HepG2 (cell line): ENCODE measurements around the gene SLC22A4. TPM values are rescaled to one million over a fixed set of nuclear protein-coding genes. Genes with fewer than 3 reads are reported as not detected.

Experiments
- ATAC-seq: fragments of 200-7000 bp; cut with Tn5 transposase; 3 replicates; pipeline ENCODE4 v1.9.1; 2020; ENCODE audit warnings: mild to moderate bottlenecking, moderate library complexity
- BruUV-seq: library from RNA; stranded (reverse); fragments of 400-500 nt; replicated peaks from 2 replicates; lab custom pipeline; 2021; lab: Mats Ljungman, UMichigan
- CTCF ChIA-PET: fragments of 300-600 bp; formaldehyde crosslinking; extraction: SDS; loops from one replicate; lab custom pipeline; 2021; ENCODE audit warnings: low total read pairs, inconsistent platforms, low intra/inter-chr PET ratio; lab: Yijun Ruan, JAX
- POLR2A ChIA-PET: fragments of 350-600 bp; sonication (Branson Sonifier 250); formaldehyde crosslinking; loops from one replicate; lab custom pipeline; 2020; ENCODE audit warnings: antibody characterized with exemption, inconsistent platforms; lab: Yijun Ruan, JAX
- DNase-seq: peaks from one replicate; pipeline ENCODE4 v3.0.0-alpha.2; 2015; ENCODE audit warnings: low spot score
- FAIRE-seq: peaks from 3 replicates; lab custom pipeline; 2011; peaks lifted over from hg19 to GRCh38; lab: Jason Lieb, UNC
- H2AFZ ChIP-seq: one replicate; pipeline ENCODE4 v1.6.1; 2011; ENCODE audit warnings: low read length, inconsistent platforms
- H3K27ac ChIP-seq: fragments of 300-600 bp; 3 replicates; pipeline ENCODE4 v1.8.0; 2011; ENCODE audit warnings: mixed run types, mild to moderate bottlenecking, mixed read lengths, low read length, inconsistent platforms; ENCODE audit not compliant: insufficient read depth; ENCODE audit errors: extremely low read length
- H3K27me3 ChIP-seq, 2 experiments: fragments of 200-600 bp in 1 of 2; 2 replicates in 1 of 2; 3 replicates in 1 of 2; pipeline versions ENCODE4 v1.6.0 to v1.8.0; 2011; ENCODE audit warnings: low read length in 2 of 2, mild to moderate bottlenecking in 2 of 2, moderate library complexity in 2 of 2, inconsistent platforms in 1 of 2; ENCODE audit not compliant: insufficient read depth in 2 of 2, control insufficient read depth in 1 of 2
- H3K36me3 ChIP-seq, 2 experiments: fragments of 200-600 bp in 1 of 2; replicated peaks in 1 of 2; 2 replicates in 1 of 2; 3 replicates in 1 of 2; pipeline versions ENCODE4 v1.5.1 to v1.8.0; 2011; ENCODE audit warnings: low read length in 2 of 2, inconsistent platforms in 1 of 2; ENCODE audit not compliant: insufficient read depth in 2 of 2, control insufficient read depth in 1 of 2
- H3K4me1 ChIP-seq: 2 replicates; pipeline ENCODE4 v1.5.1; 2012; ENCODE audit warnings: low read length, inconsistent platforms; ENCODE audit not compliant: insufficient read depth
- H3K4me2 ChIP-seq: 2 replicates; pipeline ENCODE4 v1.6.0; 2011; ENCODE audit warnings: low read depth, low read length, inconsistent platforms
- H3K4me3 ChIP-seq, 3 experiments: fragments of 200-600 bp in 1 of 3; sonication (generic), shearing (Covaris generic) in 1 of 3; replicated peaks in 1 of 3; 2 replicates each; pipeline ENCODE4 v1.5.1; 2011 to 2016; ENCODE audit warnings: low read length in 3 of 3, inconsistent platforms in 2 of 3, low read depth in 2 of 3, mild to moderate bottlenecking in 2 of 3, control low read depth in 1 of 3, mixed read lengths in 1 of 3; ENCODE audit not compliant: insufficient read depth in 1 of 3
- H3K79me2 ChIP-seq: one replicate; pipeline ENCODE4 v1.6.1; 2011; ENCODE audit warnings: low read length, inconsistent platforms; ENCODE audit not compliant: insufficient read depth
- H3K9ac ChIP-seq: 2 replicates; pipeline ENCODE4 v1.6.0; 2011; ENCODE audit warnings: mild to moderate bottlenecking, low read depth, low read length, inconsistent platforms; ENCODE audit not compliant: insufficient read depth
- H3K9me3 ChIP-seq: 2 replicates; pipeline ENCODE4 v1.5.1; 2012; ENCODE audit warnings: mild to moderate bottlenecking, low read length
- H4K20me1 ChIP-seq: 2 replicates; pipeline ENCODE4 v1.6.0; 2011; ENCODE audit warnings: inconsistent platforms, mild to moderate bottlenecking, low read length, moderate library complexity; ENCODE audit not compliant: insufficient read depth
- HNF4A ChIP-seq: sonication (generic); formaldehyde crosslinking; IDR thresholded peaks from 2 replicates; pipeline ENCODE4 v1.4.0; 2020; ENCODE audit warnings: missing genetic modification reagents
- MXD3 ChIP-seq: IDR thresholded peaks from 2 replicates; pipeline ENCODE4 v1.6.1; 2016; ENCODE audit warnings: mild to moderate bottlenecking, missing biosample characterization, missing genetic modification reagents
- RCOR2 ChIP-seq: IDR thresholded peaks from 2 replicates; pipeline ENCODE4 v1.6.1; 2016; ENCODE audit warnings: missing biosample characterization, missing genetic modification reagents
- SMARCE1 ChIP-seq: fragments of 450-650 bp; IDR thresholded peaks from 2 replicates; pipeline ENCODE4 v1.6.1; 2017; ENCODE audit warnings: borderline replicate concordance
- TRAFD1 ChIP-seq: sonication (generic); formaldehyde crosslinking; IDR thresholded peaks from 2 replicates; pipeline ENCODE4 v1.5.1; 2020; ENCODE audit warnings: missing genetic modification reagents, mild to moderate bottlenecking, borderline replicate concordance
- ZNF441 ChIP-seq: sonication (generic); formaldehyde crosslinking; IDR thresholded peaks from 2 replicates; pipeline ENCODE4 v1.7.0; 2021; ENCODE audit warnings: missing genetic modification reagents, borderline replicate concordance
- ZXDC ChIP-seq: sonication (generic); formaldehyde crosslinking; IDR thresholded peaks from 2 replicates; pipeline ENCODE4 v1.5.0; 2020; ENCODE audit warnings: mild to moderate bottlenecking, missing genetic modification reagents
- WGBS: methylation state at CpG from one replicate; pipeline ENCODE4 v1.1.6; 2017; ENCODE audit warnings: low lambda C conversion rate; 5-methylcytosine and 5-hydroxymethylcytosine counted together
- in situ Hi-C: cut with HindIII; loops from 2 replicates; pipeline ENCODE4 v1.10.0; 2017; ENCODE audit warnings: low pct_unique_long_range_greater_than_20kb; ENCODE audit not compliant: extremely low pct_ligation_motif_present
- intact Hi-C: fragments of 100-400 bp; cut with micrococcal nuclease; formaldehyde crosslinking; loops from one replicate; pipeline ENCODE4 v1.10.0; 2022; ENCODE audit not compliant: unreplicated experiment
- polyA plus RNA-seq, 8 experiments: library from polyadenylated mRNA; depleted of rRNA in 3 of 8; stranded (reverse) in 7 of 8; unstranded in 1 of 8; fragments of >200 nt; fragmentation: Illumina TruSeq in 4 of 8; extraction: Trizol in 4 of 8; gene quantifications; 2 replicates each; pipeline versions ENCODE4 v1.2.1 to v1.2.3, GENCODE V29; 2011 to 2016; ENCODE audit warnings: low read depth in 4 of 8, missing spikeins in 1 of 8, mixed read lengths in 1 of 8; ENCODE audit not compliant: insufficient read depth in 1 of 8
- total RNA-seq, 5 experiments: library from RNA; depleted of rRNA; stranded (reverse); fragments of >200 nt; fragmentation: Illumina TruSeq; extraction: Trizol; gene quantifications; 2 replicates each; pipeline ENCODE4 v1.2.3, GENCODE V29; 2016; ENCODE audit warnings: low read depth in 1 of 5

Gene SLC22A4
- total and polyA plus RNA-seq, 2 of the 13 experiments (the other 11 are each of a cell fraction or from before 2014, with no cell fraction given) = 0.33 to 0.62 TPM

GRCh38 chr5:132256086-132256782 is 38.0 kb upstream of the SLC22A4 start:
- FAIRE-seq (no peak), ATAC-seq (no peak), DNase-seq (no peak)
- H3K9me3 ChIP-seq = no peaks in the 10 kb centered on the region
- BruUV-seq = no TSS peak
- POLR2A ChIA-PET = no interaction called here
- no peak overlapping the region for H2AFZ ChIP-seq
- H3K9ac ChIP-seq = no peak overlapping the region
- intact Hi-C loops (no loop called here), in situ Hi-C loops (no loop called here)
- H3K4me3 ChIP-seq = no peak overlapping the region
- H3K79me2 ChIP-seq = no peaks in the 10 kb centered on the region
- no peaks in the 10 kb centered on the region for H3K36me3 ChIP-seq
- H3K27me3 ChIP-seq = peaks cover 12 to 34% of the 10 kb centered on the region in 2 experiments
- H3K4me1 ChIP-seq = peaks cover 14% of the 10 kb centered on the region
- TF ChIP-seq SMARCE1 (no peak), ZXDC (no peak), HNF4A (CRISPR knock-in tag) (no peak), ZNF441 (no peak), TRAFD1 (CRISPR knock-in tag) (no peak), RCOR2 (CRISPR knock-in tag) (no peak), MXD3 (no peak)
- TF ChIP-seq, all 625 proteins: peak for 0
- Histone ChIP-seq H3K27ac (no peak overlapping the region), H3K4me2 (no peak overlapping the region), H4K20me1 (no peaks in the 10 kb centered on the region)
- 92% methylated on average over 4 of the region's 4 CpGs for WGBS
- CTCF ChIA-PET = no interaction called here
